Activated gamma-delta T cell treated with anti-CD3 and anti-CD28 coated beads, Interleukin-2, amount 50 U/mL, for 16 hours (primary cell): ENCODE results near the gene ZNF296.
"Not testable (repeated sequence)": the region's sequence is repeated elsewhere in the genome, so short reads cannot be mapped to it uniquely, and the experiment has no call there.

Source experiments
- DNase-seq: peaks from one replicate; pipeline ENCODE4 v3.0.0-alpha.2; 2020; ENCODE audit warnings: low read depth

Gene ZNF296

GRCh38 chr19:45076029-45076850 is at the start of gene ZNF296:
ZNF296 (minus strand) TSS chr19:45076478; CDS start chr19:45076373, 105 bp downstream.
- DNase-seq = peak; percentile 67

- no peak for DNase-seq
Measured at GRCh38 chr19:45125360-45125759, 49.1 kb upstream of the ZNF296 start.

- no peak for DNase-seq
Measured at GRCh38 chr19:45124021-45124420, 47.7 kb upstream of the ZNF296 start.

- DNase-seq = no peak
Measured at GRCh38 chr19:45123440-45123850, 47.2 kb upstream of the ZNF296 start.

- DNase-seq = no peak
Measured at GRCh38 chr19:45122832-45123231, 46.6 kb upstream of the ZNF296 start.

- no peak for DNase-seq
Measured at GRCh38 chr19:45121827-45122345, 45.6 kb upstream of the ZNF296 start.

- no peak for DNase-seq
Measured at GRCh38 chr19:45119582-45119981, 43.3 kb upstream of the ZNF296 start.

- DNase-seq = not testable (repeated sequence)
Measured at GRCh38 chr19:45118591-45119355, 42.5 kb upstream of the ZNF296 start.

- DNase-seq = no peak
Measured at GRCh38 chr19:45118106-45118505, 41.8 kb upstream of the ZNF296 start.

GRCh38 chr19:45117671-45118070 is 41.4 kb upstream of the ZNF296 start:
- no peak for DNase-seq

GRCh38 chr19:45117167-45117594 is 40.9 kb upstream of the ZNF296 start:
- peak; percentile 27 for DNase-seq

- DNase-seq = no peak
Measured at GRCh38 chr19:45115809-45116615, 39.7 kb upstream of the ZNF296 start.

GRCh38 chr19:45114116-45114515 is 37.8 kb upstream of the ZNF296 start:
- no peak for DNase-seq

- no peak for DNase-seq
Measured at GRCh38 chr19:45113628-45114027, 37.4 kb upstream of the ZNF296 start.

GRCh38 chr19:45112111-45112827 is 36.0 kb upstream of the ZNF296 start:
- DNase-seq = no peak

GRCh38 chr19:45110851-45111266 is 34.6 kb upstream of the ZNF296 start:
- no peak for DNase-seq

- DNase-seq = no peak
Measured at GRCh38 chr19:45107621-45108150, 31.4 kb upstream of the ZNF296 start.

GRCh38 chr19:45106363-45106762 is 30.1 kb upstream of the ZNF296 start:
- not testable (repeated sequence) for DNase-seq

GRCh38 chr19:45104658-45105349 is 28.5 kb upstream of the ZNF296 start:
- no peak for DNase-seq

GRCh38 chr19:45103508-45104319 is 27.4 kb upstream of the ZNF296 start:
- no peak for DNase-seq
